ENCODE measurements around the gene TSC22D4. TPM values are rescaled to one million over a fixed set of nuclear protein-coding genes. Genes with fewer than 3 reads are reported as not detected.

TSC22D4 gene
- total and polyA plus RNA-seq, 7 experiments from 2014 or later, result 23.7 to 124 (median 112) TPM

DNA sequence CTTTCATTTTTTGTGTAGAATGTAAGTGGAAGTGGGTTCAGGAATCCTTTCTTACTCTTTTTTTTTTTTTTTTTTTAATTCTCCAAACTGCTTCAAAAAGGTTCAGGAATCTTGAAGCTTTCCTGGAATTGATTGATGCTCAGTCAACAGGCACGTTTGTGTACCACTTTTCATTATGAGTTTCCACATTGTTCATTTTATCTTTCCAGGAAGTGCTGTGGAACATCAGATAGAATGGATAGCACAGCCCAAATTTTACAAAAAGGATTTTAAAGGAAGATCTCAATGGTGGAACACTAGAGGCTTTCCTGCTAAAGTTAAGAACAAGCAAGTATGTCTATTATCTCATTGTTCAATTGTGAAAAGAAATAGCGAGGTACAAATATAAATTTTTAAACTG, 40.8 kb downstream of the TSC22D4 start:
- H3K27me3 ChIP-seq (ENCODE audit: control insufficient read depth in 2 of 2, insufficient read depth in 2 of 2, low read length in 2 of 2), result no peaks in the 10 kb centered on the region
- Mint-ChIP-seq H3K27ac (peak overlapping the region in 4 of 9 donors; percentile 32 to 70 (median 63)), H3K36me3 (peaks cover 0 to 23% (median 6%) of the 10 kb centered on the region in 5 donors), H3K9me3 (peaks cover 0 to 2% (median 0%) of the 10 kb centered on the region in 11 donors), H3K27me3 (peaks cover 0 to 4% (median 0%) of the 10 kb centered on the region in 5 donors), H3K4me1 (peaks cover 17 to 36% (median 23%) of the 10 kb centered on the region in 7 donors), H3K4me3 (peak overlapping the region in 3 of 10 donors; percentile 21 to 40 (median 27))
- no peak for ATAC-seq
- DNase-seq, result no peak
- ChIA-PET POLR2A (interaction anchor here (0.6 to 5.5 kb wide), 5 partner anchors 9 to 712 kb away, joined by 3 to 71 read pairs (median 32); partner anchors contain the start of genes FBXO24, LRCH4, MEPCE and ZCWPW1), CTCF (no interaction called here)
- intact Hi-C loops (cut with micrococcal nuclease), result loop anchor here in 1 of 2 donors (10.0 kb wide), 1 partner anchor 887 kb away; the partner anchor contains the start of gene IFT22
- H3K27ac ChIP-seq (ENCODE audit: low read depth, low read length), result no peak overlapping the region
- H3K36me3 ChIP-seq (ENCODE audit: control insufficient read depth in 2 of 3, insufficient read depth in 3 of 3, low read length in 3 of 3), result peaks cover 0 to 22% (median 3%) of the 10 kb centered on the region in 3 experiments
- no peaks in the 10 kb centered on the region for H3K9me3 ChIP-seq (ENCODE audit: control insufficient read depth in 2 of 3, low read length in 3 of 3)
- H3K4me1 ChIP-seq (ENCODE audit: control insufficient read depth in 2 of 2, insufficient read depth in 2 of 2, low read length in 2 of 2), result peaks cover 10 to 20% of the 10 kb centered on the region in 2 donors
- no peak overlapping the region for H3K4me3 ChIP-seq (ENCODE audit: low read length)

- Histone ChIP-seq H3K36me3 (ENCODE audit: control insufficient read depth in 2 of 3, insufficient read depth in 3 of 3, low read length in 3 of 3) (peaks cover 0 to 27% (median 3%) of the 10 kb centered on the region in 3 experiments), H3K4me1 (ENCODE audit: control insufficient read depth in 2 of 2, insufficient read depth in 2 of 2, low read length in 2 of 2) (peaks cover 13 to 20% of the 10 kb centered on the region in 2 donors), H3K27ac (ENCODE audit: low read depth, low read length) (peak overlapping the region; percentile 98), H3K27me3 (ENCODE audit: control insufficient read depth in 2 of 2, insufficient read depth in 2 of 2, low read length in 2 of 2) (no peaks in the 10 kb centered on the region), H3K9me3 (ENCODE audit: control insufficient read depth in 2 of 3, low read length in 3 of 3) (no peaks in the 10 kb centered on the region), H3K4me3 (ENCODE audit: low read length) (no peak overlapping the region)
- DNase-seq (no peak), ATAC-seq (no peak)
- intact Hi-C loops (cut with micrococcal nuclease), result loop anchor here in 1 of 2 donors (10.0 kb wide), 1 partner anchor 887 kb away; the partner anchor contains the start of gene IFT22
- CTCF ChIA-PET, result interaction anchor here (0.6 to 1.4 kb wide), 2 partner anchors 174 to 216 kb away, joined by 4 read pairs; no protein-coding TSS in a partner anchor
- Mint-ChIP-seq H3K27me3 (peaks cover 0 to 4% (median 0%) of the 10 kb centered on the region in 5 donors), H3K4me1 (peaks cover 20 to 40% (median 29%) of the 10 kb centered on the region in 7 donors), H3K9me3 (peaks cover 0 to 2% (median 0%) of the 10 kb centered on the region in 11 donors), H3K27ac (peak overlapping the region in 7 of 9 donors; percentile 5 to 99 (median 69)), H3K4me3 (peak overlapping the region in 6 of 10 donors; percentile 21 to 94 (median 70)), H3K36me3 (peaks cover 0 to 30% (median 6%) of the 10 kb centered on the region in 5 donors)
- POLR2A ChIA-PET, result interaction anchor here (0.6 to 5.5 kb wide), 21 partner anchors 9 to 744 kb away, joined by 3 to 71 read pairs (median 4); partner anchors contain the start of genes AGFG2, FBXO24, LRCH4 and MEPCE
Measured at GRCh38 chr7:100437150-100438100, 41.6 kb downstream of the TSC22D4 start.

DNA sequence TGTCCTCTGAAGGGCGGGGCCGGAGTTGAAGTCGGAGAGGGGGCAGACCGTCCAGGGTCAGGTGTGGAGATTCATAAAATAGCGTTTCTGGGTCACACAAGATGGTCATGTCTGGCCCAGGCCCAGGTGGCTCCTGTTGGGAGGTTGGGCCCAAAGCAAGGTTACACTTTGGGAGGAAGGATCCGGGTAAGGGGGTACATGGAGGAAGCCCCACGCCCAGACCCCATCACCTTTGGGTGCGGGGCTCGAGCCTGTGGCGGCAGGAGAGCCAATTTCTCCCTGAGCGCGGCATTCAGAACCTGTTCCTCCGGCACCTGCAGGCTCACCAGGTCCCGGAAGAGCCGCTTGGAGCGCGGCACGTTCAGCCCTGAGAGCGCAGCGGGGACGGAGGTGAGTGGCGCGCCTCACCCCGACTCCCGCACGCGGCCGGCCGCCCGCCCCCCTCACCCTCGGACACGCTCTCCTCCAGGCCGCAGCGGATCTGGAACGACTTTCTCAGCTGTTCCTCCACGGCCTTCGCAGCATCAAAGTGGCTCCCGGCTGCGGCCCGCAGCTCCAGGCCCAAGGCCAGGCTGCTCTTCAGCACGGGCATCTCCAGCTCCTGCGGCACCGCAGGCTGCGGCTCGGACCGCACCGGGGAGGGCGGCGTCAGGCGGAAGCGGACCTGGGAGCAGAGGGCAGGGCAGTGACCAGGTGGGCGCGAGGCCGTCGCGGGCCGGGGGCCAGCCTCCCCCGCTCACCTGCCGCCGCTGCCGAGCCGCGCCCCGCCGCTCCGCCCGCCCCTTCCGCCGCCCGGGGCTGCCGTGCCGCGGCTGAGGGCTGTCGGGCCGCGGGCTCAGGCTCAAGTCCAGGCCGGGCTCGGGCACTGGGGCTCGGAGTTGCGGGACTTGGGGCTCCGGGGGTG, 43.4 kb downstream of the TSC22D4 start:
- CTCF ChIA-PET, result interaction anchor here (0.6 to 1.4 kb wide), 3 partner anchors 99 to 1827 kb away, joined by 3 to 4 read pairs (median 3); no protein-coding TSS in a partner anchor
- Mint-ChIP-seq H3K9me3 (peaks cover 0 to 6% (median 0%) of the 10 kb centered on the region in 11 donors), H3K4me1 (peaks cover 30 to 52% (median 43%) of the 10 kb centered on the region in 7 donors), H3K27me3 (peaks cover 0 to 4% (median 0%) of the 10 kb centered on the region in 5 donors), H3K27ac (peak overlapping the region; percentile 88 to 99 (median 97)), H3K4me3 (peak overlapping the region; percentile 86 to 100 (median 95)), H3K36me3 (peaks cover 0 to 30% (median 6%) of the 10 kb centered on the region in 5 donors)
- intact Hi-C loops (cut with micrococcal nuclease), result loop anchor here (1.0 to 10.0 kb wide), 5 partner anchors 7 to 889 kb away; partner anchors contain the start of genes FBXO24 (in 2 of the 2), LRCH4 (in 2 of the 2), TSC22D4 (in 2 of the 2) and ZCWPW1 (in 2 of the 2)
- Histone ChIP-seq H3K36me3 (ENCODE audit: control insufficient read depth in 2 of 3, insufficient read depth in 3 of 3, low read length in 3 of 3) (peaks cover 0 to 36% (median 3%) of the 10 kb centered on the region in 3 experiments), H3K27ac (ENCODE audit: low read depth, low read length) (peak overlapping the region; percentile 98), H3K9me3 (ENCODE audit: control insufficient read depth in 2 of 3, low read length in 3 of 3) (no peaks in the 10 kb centered on the region), H3K27me3 (ENCODE audit: control insufficient read depth in 2 of 2, insufficient read depth in 2 of 2, low read length in 2 of 2) (no peaks in the 10 kb centered on the region), H3K4me1 (ENCODE audit: control insufficient read depth in 2 of 2, insufficient read depth in 2 of 2, low read length in 2 of 2) (peaks cover 22 to 36% of the 10 kb centered on the region in 2 donors), H3K4me3 (ENCODE audit: low read length) (peak overlapping the region; percentile 89)
- ATAC-seq, result peak; percentile 26
- POLR2A ChIA-PET, result interaction anchor here (0.6 to 5.5 kb wide), 19 partner anchors 7 to 335 kb away, joined by 3 to 71 read pairs (median 5); partner anchors contain the start of genes AGFG2, AP4M1, FBXO24 and LAMTOR4
- DNase-seq, result peak in 7 of 9 donors; percentile 44 to 57 (median 55)

DNA sequence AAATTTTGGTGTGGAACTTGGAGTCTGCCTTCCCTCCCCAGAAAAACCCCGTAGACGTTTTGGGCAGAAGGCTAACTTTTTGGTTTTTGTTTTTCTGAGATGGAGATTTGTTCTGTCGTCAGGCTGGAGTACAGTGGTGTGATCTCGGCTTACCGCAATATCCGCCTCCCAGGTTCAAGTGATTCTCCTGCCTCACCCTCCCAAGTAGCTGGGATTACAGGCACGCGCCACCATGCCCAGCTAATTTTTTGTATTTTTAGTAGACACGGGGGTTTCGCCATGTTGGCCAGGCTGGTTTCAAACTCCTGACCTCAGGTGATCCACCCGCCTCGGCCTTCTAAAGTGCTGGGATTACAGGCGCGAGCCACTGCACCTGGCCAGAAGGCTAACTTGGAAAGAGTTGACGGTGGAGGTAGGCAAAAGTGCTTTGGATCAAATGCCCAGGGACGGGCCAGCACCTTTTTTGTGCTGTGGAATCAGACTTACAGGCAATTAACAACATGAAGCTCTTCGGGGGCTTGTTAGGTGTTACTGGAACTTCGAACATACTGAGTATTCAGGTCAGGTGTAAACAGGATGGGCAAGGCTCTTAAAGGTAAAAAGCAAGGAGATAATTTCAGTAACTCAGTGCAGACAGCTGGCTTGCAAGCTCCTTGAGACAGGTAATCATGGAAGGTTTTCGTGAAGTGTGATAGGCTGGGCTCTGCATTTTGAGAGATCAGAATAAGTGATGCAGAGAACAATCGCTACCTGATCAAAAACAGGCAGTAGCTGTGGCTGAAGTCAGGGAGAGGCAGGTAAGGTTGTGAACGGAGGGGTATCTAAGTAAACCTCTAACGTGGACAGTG, 44.5 kb downstream of the TSC22D4 start:
- no peak for ATAC-seq
- peaks cover 0 to 7% (median 0%) of the 10 kb centered on the region in 5 donors for H3K27me3 Mint-ChIP-seq
- intact Hi-C loops (cut with micrococcal nuclease), result loop anchor here in 1 of 2 donors (10.0 kb wide), 1 partner anchor 890 kb away; the partner anchor contains the start of gene IFT22
- H3K9me3 Mint-ChIP-seq, result peaks cover 0 to 10% (median 0%) of the 10 kb centered on the region in 11 donors
- H3K4me3 ChIP-seq (ENCODE audit: low read length), result peak overlapping the region; percentile 89
- H3K4me1 Mint-ChIP-seq, result peaks cover 33 to 57% (median 47%) of the 10 kb centered on the region in 7 donors
- H3K4me1 ChIP-seq (ENCODE audit: control insufficient read depth in 2 of 2, insufficient read depth in 2 of 2, low read length in 2 of 2), result peaks cover 25 to 40% of the 10 kb centered on the region in 2 donors
- H3K9me3 ChIP-seq (ENCODE audit: control insufficient read depth in 2 of 3, low read length in 3 of 3), result no peaks in the 10 kb centered on the region
- H3K27ac Mint-ChIP-seq, result peak overlapping the region; percentile 85 to 99 (median 91)
- peaks cover 0 to 40% (median 3%) of the 10 kb centered on the region in 3 experiments for H3K36me3 ChIP-seq (ENCODE audit: control insufficient read depth in 2 of 3, insufficient read depth in 3 of 3, low read length in 3 of 3)
- ChIA-PET POLR2A (interaction anchor here (0.7 to 5.5 kb wide), 14 partner anchors 11 to 334 kb away, joined by 3 to 71 read pairs (median 4); partner anchors contain the start of genes GPC2, MCM7, POP7 and STAG3), CTCF (interaction anchor here (0.6 to 1.3 kb wide), 2 partner anchors 10 to 1828 kb away, joined by 3 read pairs; no protein-coding TSS in a partner anchor)
- no peaks in the 10 kb centered on the region for H3K27me3 ChIP-seq (ENCODE audit: control insufficient read depth in 2 of 2, insufficient read depth in 2 of 2, low read length in 2 of 2)
- H3K36me3 Mint-ChIP-seq, result peaks cover 0 to 33% (median 9%) of the 10 kb centered on the region in 5 donors
- H3K27ac ChIP-seq (ENCODE audit: low read depth, low read length), result peak overlapping the region; percentile 98
- H3K4me3 Mint-ChIP-seq, result peak overlapping the region; percentile 75 to 100 (median 90)
- peak in 2 of 9 donors; percentile 28 to 34 for DNase-seq

Data from naive thymus-derived CD4-positive, alpha-beta T cell (primary cell).